ENCODE results near the gene HMCES. TPM values are rescaled to one million over a fixed set of nuclear protein-coding genes. Genes with fewer than 3 reads are reported as not detected.

Gene HMCES
- total and polyA plus RNA-seq, 4 donors = 13.7 to 18.2 (median 15.3) TPM

DNA sequence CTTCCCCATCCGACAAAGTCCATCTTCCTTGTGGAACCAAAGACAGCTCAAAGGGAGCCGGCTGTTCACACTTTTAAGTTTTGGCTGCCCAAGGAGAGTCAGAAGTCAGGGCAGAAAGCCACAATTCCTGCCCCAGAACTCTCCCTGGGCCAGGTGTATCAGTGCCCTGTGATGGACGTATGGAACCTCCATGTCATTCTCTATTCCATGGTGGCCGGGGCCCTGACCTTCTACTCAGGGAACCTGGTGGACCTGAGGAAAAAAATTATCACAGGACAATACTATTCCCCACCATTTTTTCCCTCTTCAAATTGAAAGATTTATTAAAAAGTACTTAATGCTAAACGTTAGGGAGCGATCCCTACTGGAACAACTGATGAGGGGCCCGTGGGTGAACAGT lies 66.6 kb downstream of the HMCES start:
- H3K9ac ChIP-seq (ENCODE audit: low read depth in 1 of 2, low read length in 2 of 2) = no peak overlapping the region
- H3K36me3 ChIP-seq (ENCODE audit: control insufficient read depth in 4 of 4, insufficient read depth in 3 of 4, low read depth in 1 of 4, low read length in 3 of 4) = no peaks in the 10 kb centered on the region
- TF ChIP-seq GABPA (IDR thresholded peaks at IDR 0.05 in 1 of 2, conservative IDR thresholded peaks at IDR 0.05 in 1 of 2) = no peak
- no peak overlapping the region for H3K4me3 ChIP-seq (ENCODE audit: low read depth in 1 of 3, low read length in 3 of 3)
- no peak overlapping the region for H3K27ac ChIP-seq (ENCODE audit: low read depth in 1 of 2, low read length in 2 of 2)
- WGBS = 93% methylated on average over 7 of the region's 7 CpGs
- peaks cover 0 to 10% (median 6%) of the 10 kb centered on the region in 4 donors for H3K4me1 ChIP-seq (ENCODE audit: control insufficient read depth in 4 of 4, insufficient read depth in 4 of 4, low read length in 3 of 4)
- H3K27me3 ChIP-seq (ENCODE audit: control insufficient read depth in 4 of 4, insufficient read depth in 4 of 4, low read length in 3 of 4) = no peaks in the 10 kb centered on the region
- H3K9me3 ChIP-seq (ENCODE audit: control insufficient read depth in 4 of 4, low read length in 3 of 4) = no peaks in the 10 kb centered on the region
- DNase-seq (ENCODE audit: low spot score) = no peak

DNA sequence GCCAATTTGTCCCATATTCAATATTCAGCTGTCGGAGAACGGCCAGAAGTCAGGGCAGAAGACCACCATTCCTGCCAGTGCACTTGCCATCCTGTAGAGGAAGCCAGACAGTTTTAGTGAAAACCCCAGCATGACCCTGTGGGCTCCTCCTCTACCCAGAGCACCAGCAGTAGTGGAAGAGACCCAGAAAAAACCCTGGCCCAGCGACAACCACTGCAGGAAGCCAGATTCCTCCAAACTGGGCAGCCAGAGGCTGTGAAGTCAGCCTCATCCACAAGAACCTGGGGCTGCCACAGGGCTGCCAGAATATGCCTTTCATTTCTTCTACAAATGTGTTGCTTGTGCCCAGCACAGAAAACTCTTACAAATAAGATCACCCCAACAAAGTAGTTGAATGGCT lies 67.3 kb downstream of the HMCES start:
- DNase-seq (ENCODE audit: low spot score) = no peak
- Histone ChIP-seq H3K9me3 (ENCODE audit: control insufficient read depth in 4 of 4, low read length in 3 of 4) (no peaks in the 10 kb centered on the region), H3K9ac (ENCODE audit: low read depth in 1 of 2, low read length in 2 of 2) (no peak overlapping the region), H3K4me1 (ENCODE audit: control insufficient read depth in 4 of 4, insufficient read depth in 4 of 4, low read length in 3 of 4) (peaks cover 0 to 10% (median 6%) of the 10 kb centered on the region in 4 donors), H3K27ac (ENCODE audit: low read depth in 1 of 2, low read length in 2 of 2) (no peak overlapping the region), H3K27me3 (ENCODE audit: control insufficient read depth in 4 of 4, insufficient read depth in 4 of 4, low read length in 3 of 4) (no peaks in the 10 kb centered on the region), H3K4me3 (ENCODE audit: low read depth in 1 of 3, low read length in 3 of 3) (no peak overlapping the region), H3K36me3 (ENCODE audit: control insufficient read depth in 4 of 4, insufficient read depth in 3 of 4, low read depth in 1 of 4, low read length in 3 of 4) (no peaks in the 10 kb centered on the region)
- 81% methylated on average over 3 of the region's 3 CpGs for WGBS
- TF ChIP-seq HNF4G (IDR thresholded peaks at IDR 0.05) (no peak), TAF1 (conservative IDR thresholded peaks at IDR 0.05) (no peak), NR2F2 (IDR thresholded peaks at IDR 0.05) (no peak), GABPA (IDR thresholded peaks at IDR 0.05 in 1 of 2, conservative IDR thresholded peaks at IDR 0.05 in 1 of 2) (no peak)
- TF ChIP-seq, protein P1, sequence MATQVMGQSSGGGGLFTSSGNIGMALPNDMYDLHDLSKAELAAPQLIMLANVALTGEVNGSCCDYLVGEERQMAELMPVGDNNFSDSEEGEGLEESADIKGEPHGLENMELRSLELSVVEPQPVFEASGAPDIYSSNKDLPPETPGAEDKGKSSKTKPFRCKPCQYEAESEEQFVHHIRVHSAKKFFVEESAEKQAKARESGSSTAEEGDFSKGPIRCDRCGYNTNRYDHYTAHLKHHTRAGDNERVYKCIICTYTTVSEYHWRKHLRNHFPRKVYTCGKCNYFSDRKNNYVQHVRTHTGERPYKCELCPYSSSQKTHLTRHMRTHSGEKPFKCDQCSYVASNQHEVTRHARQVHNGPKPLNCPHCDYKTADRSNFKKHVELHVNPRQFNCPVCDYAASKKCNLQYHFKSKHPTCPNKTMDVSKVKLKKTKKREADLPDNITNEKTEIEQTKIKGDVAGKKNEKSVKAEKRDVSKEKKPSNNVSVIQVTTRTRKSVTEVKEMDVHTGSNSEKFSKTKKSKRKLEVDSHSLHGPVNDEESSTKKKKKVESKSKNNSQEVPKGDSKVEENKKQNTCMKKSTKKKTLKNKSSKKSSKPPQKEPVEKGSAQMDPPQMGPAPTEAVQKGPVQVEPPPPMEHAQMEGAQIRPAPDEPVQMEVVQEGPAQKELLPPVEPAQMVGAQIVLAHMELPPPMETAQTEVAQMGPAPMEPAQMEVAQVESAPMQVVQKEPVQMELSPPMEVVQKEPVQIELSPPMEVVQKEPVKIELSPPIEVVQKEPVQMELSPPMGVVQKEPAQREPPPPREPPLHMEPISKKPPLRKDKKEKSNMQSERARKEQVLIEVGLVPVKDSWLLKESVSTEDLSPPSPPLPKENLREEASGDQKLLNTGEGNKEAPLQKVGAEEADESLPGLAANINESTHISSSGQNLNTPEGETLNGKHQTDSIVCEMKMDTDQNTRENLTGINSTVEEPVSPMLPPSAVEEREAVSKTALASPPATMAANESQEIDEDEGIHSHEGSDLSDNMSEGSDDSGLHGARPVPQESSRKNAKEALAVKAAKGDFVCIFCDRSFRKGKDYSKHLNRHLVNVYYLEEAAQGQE (IDR thresholded peaks at IDR 0.05) = no peak
- TF ChIP-seq, protein P2, sequence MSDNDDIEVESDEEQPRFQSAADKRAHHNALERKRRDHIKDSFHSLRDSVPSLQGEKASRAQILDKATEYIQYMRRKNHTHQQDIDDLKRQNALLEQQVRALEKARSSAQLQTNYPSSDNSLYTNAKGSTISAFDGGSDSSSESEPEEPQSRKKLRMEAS (IDR thresholded peaks at IDR 0.05) = no peak

DNA sequence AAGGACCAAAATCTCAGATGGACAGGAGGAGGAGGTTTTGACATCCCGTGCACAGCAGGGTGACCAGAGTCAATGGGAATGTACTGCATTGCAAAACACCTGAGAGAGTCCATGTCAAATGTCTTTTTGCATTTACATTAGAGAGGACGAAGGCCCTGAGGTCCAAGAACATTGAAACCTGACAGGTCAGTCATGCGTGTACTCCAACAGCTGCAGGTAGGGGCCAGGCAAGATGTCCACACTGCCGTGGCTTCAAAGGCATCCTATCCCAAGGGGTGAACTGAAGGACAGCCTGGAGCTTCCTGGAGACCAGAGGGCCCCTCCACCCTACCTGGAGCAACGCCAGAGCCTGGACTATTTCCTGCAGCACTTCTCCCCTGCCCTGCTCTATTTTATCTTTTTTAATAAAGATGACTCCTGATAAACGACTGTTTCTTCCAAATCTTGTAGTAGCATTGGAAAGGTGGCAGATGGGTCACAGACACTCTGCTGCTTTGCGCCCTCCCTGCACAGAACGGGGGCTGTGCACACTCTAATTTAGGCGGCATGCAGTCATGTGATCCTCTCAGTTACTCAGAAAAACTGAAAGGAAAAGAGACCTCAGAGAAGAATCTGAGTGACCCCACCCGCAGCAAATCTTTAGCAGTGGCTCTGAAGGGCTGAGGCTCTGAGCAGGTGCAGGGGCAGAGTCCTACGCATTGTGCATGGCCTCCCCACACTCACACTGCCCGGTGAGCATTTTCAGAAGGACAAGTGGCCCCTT lies 68.2 kb downstream of the HMCES start:
- DNase-seq (ENCODE audit: low spot score) = no peak
- H3K9ac ChIP-seq (ENCODE audit: low read depth in 1 of 2, low read length in 2 of 2) = no peak overlapping the region
- 53% methylated on average over 12 of the region's 12 CpGs for WGBS
- no peak overlapping the region for H3K4me3 ChIP-seq (ENCODE audit: low read depth in 1 of 3, low read length in 3 of 3)
- H3K36me3 ChIP-seq (ENCODE audit: control insufficient read depth in 4 of 4, insufficient read depth in 3 of 4, low read depth in 1 of 4, low read length in 3 of 4) = no peaks in the 10 kb centered on the region
- no peaks in the 10 kb centered on the region for H3K9me3 ChIP-seq (ENCODE audit: control insufficient read depth in 4 of 4, low read length in 3 of 4)
- peaks cover 0 to 10% (median 6%) of the 10 kb centered on the region in 4 donors for H3K4me1 ChIP-seq (ENCODE audit: control insufficient read depth in 4 of 4, insufficient read depth in 4 of 4, low read length in 3 of 4)
- TF ChIP-seq, protein P3, sequence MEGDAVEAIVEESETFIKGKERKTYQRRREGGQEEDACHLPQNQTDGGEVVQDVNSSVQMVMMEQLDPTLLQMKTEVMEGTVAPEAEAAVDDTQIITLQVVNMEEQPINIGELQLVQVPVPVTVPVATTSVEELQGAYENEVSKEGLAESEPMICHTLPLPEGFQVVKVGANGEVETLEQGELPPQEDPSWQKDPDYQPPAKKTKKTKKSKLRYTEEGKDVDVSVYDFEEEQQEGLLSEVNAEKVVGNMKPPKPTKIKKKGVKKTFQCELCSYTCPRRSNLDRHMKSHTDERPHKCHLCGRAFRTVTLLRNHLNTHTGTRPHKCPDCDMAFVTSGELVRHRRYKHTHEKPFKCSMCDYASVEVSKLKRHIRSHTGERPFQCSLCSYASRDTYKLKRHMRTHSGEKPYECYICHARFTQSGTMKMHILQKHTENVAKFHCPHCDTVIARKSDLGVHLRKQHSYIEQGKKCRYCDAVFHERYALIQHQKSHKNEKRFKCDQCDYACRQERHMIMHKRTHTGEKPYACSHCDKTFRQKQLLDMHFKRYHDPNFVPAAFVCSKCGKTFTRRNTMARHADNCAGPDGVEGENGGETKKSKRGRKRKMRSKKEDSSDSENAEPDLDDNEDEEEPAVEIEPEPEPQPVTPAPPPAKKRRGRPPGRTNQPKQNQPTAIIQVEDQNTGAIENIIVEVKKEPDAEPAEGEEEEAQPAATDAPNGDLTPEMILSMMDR (IDR thresholded peaks at IDR 0.05; ENCODE audit: low read depth, low read length, missing input control) = no peak
- no peak for TF ChIP-seq GABPA (IDR thresholded peaks at IDR 0.05 in 1 of 2, conservative IDR thresholded peaks at IDR 0.05 in 1 of 2)
- TF ChIP-seq, protein P1 (IDR thresholded peaks at IDR 0.05) = no peak
- no peak for TF ChIP-seq FOXA1 (IDR thresholded peaks at IDR 0.05)
- no peak for TF ChIP-seq SP1 (IDR thresholded peaks at IDR 0.05)
- no peak for TF ChIP-seq TAF1 (conservative IDR thresholded peaks at IDR 0.05)
- no peak for TF ChIP-seq HNF4G (IDR thresholded peaks at IDR 0.05)
- no peak for TF ChIP-seq RXRA (IDR thresholded peaks at IDR 0.05)
- TF ChIP-seq HNF4A (conservative IDR thresholded peaks at IDR 0.05) = no peak
- no peak for TF ChIP-seq FOXA2 (IDR thresholded peaks at IDR 0.05)
- no peak for TF ChIP-seq RAD21 (IDR thresholded peaks at IDR 0.05)
- TF ChIP-seq, protein P4, sequence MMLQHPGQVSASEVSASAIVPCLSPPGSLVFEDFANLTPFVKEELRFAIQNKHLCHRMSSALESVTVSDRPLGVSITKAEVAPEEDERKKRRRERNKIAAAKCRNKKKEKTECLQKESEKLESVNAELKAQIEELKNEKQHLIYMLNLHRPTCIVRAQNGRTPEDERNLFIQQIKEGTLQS (IDR thresholded peaks at IDR 0.05) = no peak
- H3K27ac ChIP-seq (ENCODE audit: low read depth in 1 of 2, low read length in 2 of 2) = no peak overlapping the region
- no peaks in the 10 kb centered on the region for H3K27me3 ChIP-seq (ENCODE audit: control insufficient read depth in 4 of 4, insufficient read depth in 4 of 4, low read length in 3 of 4)
